Adrenal gland (tissue), 5 donors: ENCODE measurements around the gene ZNF93.

Source experiments
- CTCF ChIP-seq, 6 experiments: fragments of 450-650 bp in 4 of 6; fragments of 200-600 bp in 2 of 6; sonication (generic) in 1 of 6; IDR thresholded peaks; 1 replicate in 5 of 6; 2 replicates in 1 of 6; pipeline versions ENCODE4 v1.5.1 to v1.8.0; 2016 to 2021; ENCODE audit warnings: antibody characterized with exemption in 6 of 6, mild to moderate bottlenecking in 2 of 6, moderate library complexity in 1 of 6
- POLR2A ChIP-seq, 2 donors: fragments of 450-650 bp; IDR thresholded peaks; one replicate each; pipeline ENCODE4 v1.6.1; 2017; ENCODE audit warnings: antibody characterized with exemption in 2 of 2, mild to moderate bottlenecking in 2 of 2, moderate library complexity in 1 of 2
- donor health status: DM: no; HTN: no; CAD: no.

DNA sequence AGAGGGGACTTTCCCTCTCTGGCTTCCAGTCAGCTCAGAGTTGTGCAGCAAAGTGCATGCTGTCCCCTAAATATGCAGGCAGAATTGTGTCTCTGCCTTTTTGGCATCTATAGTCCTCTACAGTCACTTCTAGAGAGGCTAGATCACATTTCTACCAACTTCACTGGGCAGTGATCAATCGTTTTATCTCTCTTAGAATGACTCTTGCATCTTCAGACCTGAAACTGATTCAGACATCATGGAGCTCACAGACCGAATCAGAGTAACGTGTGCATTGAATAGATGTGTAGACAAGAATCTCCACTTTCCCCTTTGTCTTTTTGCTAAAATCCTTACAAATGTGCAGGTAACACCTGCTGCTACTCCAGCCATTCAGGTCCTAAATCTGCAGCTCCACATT, 28.8 kb upstream of the ZNF93 start:
- no peak for TF ChIP-seq CTCF (IDR thresholded peaks at IDR 0.05)
- TF ChIP-seq POLR2A (IDR thresholded peaks at IDR 0.05), result no peak
